NCI-H446 treated with DMSO at 0.1 percent for 48 hours (cell line): Measurements from ENCODE around the gene SPATA16.
A peak's percentile ranks its signal among the peaks of the same experiment; 100 is the strongest.
"Not testable (repeated sequence)": the region's sequence is repeated elsewhere in the genome, so short reads cannot be mapped to it uniquely, and the experiment has no call there.

Experiments
- DNase-seq: peaks from one replicate; lab custom pipeline; 2025; lab: John Stamatoyannopoulos, UW

The SPATA16 gene

DNA sequence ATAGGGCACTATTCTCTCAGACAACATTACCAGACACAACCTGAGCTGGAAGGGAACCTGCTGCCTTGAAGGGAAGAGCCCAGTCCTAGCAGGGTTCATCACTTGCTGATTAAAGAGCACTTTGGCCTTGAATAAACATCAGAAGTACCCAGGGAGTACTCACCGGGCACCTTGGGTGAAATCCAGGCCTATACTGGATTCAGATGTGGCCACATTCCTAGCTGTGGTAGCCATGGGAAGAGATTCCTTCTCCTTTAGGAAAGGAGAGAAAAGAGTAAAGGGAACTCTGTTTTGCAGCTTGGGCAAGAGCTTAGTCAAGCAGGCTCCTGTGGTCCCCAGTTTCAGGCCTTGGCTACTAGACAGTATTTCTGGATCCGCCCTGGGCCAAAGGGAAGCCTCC is 195.0 kb downstream of the SPATA16 start:
- no peak for DNase-seq

DNA sequence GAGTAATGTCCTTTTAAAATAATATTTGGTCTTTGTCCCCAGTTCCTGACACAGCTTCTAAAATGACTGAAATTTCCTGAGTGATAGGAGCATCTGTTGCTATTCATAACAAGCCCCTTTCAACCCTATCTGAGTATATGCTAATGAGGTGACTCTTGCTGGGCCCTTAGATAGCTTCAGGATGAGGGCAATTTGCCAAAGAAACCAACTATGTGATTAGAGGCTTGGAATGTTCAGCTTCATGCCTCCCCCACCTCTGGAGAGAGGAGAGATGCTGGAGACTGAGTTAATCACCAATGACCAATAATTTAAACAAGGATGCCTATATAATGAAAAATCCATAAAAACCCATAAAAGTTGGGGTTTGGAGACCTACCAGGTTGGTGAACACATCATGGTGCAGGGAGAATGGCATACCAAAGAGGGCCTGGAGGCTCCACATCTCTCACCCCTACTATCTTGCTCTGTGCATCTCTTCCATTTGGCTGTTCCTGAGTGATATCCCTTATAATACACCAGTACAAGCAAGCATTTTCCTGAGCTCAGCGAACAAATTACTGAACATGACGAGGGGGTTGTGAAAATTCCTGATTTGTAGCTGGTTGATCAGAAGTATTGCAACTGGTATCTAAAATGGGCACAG is 201.3 kb downstream of the SPATA16 start:
- no peak for DNase-seq

DNA sequence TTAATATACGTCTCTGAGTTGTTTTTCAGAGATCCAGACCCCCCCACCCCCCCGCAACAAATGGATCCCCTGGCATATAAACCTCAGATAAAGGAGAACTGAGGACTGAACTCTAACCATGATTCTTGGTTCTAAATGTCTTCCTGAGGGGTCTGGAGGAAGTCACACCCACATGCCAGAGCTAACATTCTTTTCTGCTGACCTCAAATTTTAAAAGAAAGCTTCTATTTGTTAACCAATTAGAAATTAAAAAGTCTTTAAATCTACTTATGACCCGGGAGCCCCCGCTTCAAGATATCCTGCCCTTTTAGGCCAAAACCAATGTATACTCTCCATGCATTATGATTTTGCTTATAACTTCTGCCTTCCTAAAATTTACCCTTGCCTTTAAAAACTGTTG is 202.2 kb downstream of the SPATA16 start:
- DNase-seq: no peak

DNA sequence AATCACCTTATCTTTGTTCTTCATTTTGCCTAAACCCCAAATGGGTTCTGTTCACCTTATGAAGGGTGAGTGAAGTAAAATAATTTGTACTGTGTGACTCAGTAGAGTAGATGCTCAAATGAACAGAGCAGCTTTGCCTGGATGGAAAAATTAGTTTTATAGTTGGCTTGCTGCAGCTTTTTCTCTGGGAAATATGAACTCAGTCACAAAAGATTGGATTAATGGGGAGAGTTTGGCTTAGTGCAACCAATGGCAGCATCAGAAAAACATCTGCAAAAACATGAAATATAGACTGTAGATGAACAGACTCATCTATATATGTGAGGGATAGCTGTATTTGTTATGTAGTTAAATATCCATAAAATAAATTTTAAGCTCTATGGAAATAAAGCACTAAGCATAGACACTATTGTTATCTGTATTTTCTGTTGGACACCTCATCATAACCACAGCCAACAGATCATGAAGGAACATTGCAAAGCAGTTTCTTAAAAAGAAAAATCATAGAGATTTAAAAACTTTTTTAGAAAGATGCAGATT is 209.2 kb downstream of the SPATA16 start:
- no peak for DNase-seq

DNA sequence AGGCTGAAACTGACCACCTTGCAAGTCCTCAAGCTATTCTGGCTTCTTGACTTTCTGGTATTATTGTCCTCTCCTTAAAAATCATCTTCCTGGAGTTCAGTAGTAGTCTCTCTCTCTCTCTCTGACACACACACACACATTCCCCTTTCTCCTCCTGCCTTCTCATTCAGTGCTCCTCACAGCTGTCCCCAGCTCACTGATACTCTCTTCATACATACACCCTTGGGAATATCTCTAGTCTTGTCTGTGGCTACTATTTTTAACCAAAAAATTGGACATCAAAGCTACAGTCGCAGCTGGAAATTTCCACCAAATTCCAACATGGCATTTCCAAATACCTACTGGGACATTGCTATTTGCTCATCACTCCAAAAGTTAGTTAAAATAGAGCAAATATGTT is 211.6 kb downstream of the SPATA16 start:
- DNase-seq: no peak

DNA sequence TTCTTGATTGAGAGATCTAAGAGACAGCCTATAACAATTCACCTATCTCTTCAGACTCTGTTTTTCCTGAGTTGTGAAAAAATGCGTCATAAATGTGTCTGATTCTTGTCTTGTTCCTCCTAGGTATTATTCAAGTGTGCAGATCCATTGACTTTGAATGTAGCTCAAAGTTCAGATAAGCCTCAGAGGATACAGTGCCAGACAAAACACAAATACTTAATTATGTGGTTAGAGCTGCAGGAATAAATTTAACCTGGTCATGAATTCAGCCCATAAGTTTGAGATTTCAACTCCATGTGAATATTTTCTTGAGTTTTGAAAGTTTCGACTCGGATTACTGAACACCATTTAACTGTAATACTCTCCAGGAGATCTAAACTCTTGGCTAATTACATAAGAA is 216.5 kb downstream of the SPATA16 start:
- DNase-seq: no peak

DNA sequence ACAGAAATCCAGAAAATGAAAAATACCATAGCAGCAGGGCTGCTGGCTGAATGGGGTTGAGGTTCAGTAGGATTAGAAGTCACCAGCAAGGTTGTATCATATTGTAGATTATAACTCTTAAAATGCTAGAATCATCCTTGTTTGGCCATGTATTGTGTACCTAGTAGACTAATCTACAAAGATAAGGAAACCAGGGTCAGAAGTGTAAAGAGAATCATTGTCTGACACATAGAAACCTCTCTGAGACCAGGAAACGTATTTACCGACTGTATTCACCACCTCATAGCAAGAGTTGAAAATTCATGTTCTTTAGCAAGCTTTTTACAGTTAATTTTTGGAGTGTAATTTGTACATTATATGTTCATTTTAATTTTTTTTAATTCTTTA is 221.7 kb downstream of the SPATA16 start:
- DNase-seq: no peak

DNA sequence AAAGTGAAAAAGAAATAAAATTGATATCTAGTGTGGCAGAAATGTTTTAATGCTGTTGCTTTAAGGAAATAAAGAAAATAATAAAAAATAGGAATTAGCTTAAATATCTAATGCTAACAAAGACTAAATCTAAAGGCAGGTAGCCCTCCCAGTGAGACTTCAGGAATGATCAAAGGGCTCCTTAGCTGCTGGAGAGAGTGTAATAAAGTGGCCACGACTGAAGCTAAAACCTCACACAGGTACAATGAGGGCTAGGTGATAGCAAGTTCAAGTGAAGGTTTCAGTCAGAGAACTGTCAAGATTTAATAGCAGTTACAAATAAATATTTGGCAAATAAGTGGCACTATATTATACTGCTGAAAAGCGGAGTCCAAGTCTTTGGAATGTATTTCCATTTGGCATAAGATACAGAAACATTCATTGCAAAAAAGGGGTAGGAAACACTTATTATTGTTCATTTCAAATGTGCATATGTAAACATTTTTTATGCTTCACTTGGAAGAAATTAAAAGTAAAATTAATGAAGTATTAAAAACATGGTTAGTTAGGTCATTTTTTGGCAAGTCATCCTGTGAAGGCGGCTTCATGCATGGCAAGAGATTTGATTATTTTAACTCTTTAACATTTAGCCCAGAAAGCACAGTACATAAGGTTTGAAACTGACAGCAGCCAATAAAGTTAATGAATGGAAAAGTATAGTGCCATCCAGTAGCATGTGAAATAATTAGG is 222.3 kb downstream of the SPATA16 start:
- DNase-seq: peak; percentile 54

DNA sequence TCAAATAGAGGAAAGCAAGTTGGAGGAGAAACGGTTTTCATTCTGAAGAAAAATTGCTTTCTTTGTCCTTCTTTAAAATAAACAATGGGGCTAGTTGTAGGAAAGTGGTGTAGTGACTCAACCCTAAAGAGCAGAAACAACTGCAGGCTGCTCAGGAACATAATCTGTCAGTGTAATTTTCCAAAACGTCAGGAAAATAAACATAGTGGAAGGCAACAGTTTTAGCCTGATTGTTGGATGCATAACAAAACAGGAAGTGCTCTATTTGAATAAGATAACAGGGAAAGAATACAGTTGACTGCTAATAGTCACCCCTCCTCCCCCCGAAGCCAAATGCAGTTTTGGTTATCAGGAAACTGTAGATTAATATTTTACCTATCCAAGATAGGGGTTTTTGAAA is 222.9 kb downstream of the SPATA16 start:
- no peak for DNase-seq

DNA sequence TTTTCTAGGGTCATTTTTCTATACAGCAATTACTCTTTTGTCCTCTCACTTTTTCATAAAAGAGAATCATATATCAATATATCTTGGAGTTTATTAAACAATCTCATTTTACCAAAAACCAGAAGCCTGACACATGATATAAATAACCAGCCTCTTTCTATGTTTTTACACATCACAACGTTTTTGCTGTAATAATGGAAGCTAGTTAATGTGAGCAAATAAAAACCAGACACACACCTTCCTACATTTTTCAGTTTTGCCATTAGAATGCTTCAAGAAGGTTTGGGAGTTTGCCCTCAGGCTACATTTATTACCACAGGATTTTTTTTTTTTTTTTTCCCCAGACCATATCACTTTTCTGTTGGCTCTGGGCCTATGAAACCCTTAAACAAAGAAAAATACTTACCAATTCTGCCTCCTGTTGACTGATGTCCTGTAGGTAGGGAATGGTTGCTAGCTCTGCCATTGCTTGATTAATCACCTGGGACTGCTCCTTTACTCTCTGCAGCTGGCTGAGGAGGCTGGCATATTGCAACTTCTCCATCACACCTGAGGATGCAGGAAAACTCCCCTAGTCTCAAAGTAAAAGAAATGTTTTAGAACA is 225.0 kb downstream of the SPATA16 start:
- DNase-seq: no peak

DNA sequence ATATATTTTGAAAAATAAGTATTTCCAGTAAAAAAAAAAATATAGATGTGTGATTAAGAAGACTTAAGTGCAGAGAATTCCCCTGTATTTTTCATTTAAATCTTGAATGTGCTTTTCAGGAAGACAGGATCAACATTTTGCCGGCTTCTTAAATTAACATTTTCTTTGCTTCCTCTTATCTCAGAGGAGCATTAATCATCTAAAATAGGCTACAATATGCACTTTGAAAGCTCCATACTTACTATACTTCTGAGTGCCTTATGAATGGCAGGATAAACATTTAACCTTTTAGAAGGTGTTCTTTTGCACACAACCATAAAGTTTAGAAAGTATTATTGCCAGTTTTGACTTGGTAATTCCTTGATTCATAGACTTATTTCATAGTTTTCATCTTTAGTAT is 226.2 kb downstream of the SPATA16 start:
- DNase-seq: no peak

DNA sequence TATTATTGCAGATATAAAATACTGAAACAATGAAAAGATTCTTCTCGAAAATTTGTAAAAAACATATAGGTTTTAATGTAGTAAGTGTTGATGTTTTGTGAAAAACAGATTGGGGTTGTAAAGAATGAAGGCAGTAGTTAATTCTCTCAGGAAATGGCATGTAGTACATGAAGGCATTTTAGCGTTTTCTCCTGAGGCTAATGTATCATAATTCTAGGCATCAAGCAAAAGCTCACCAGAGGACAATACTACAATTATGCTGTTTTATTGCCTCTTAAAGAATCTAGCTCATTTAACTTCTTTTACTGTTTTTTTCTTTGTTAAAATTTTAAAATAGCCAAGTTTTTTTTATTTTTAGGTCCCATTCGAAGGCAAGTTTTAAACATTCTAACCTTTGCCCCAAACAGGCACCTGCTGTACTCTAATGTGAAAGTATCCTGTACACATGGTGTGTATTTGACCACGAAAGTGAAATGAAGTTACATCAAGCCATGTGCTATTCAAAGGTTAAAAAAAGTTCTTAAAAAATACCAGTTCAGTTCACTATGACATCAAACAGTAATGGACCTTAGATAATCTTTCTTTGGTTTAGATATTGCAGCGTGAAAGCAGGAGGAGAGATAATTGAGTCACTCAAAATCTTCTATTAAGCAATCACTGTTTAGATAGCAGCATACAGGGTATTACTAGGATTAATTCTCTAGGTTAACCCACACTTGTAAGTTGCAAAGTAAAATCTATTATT is 227.0 kb downstream of the SPATA16 start:
- DNase-seq: no peak

DNA sequence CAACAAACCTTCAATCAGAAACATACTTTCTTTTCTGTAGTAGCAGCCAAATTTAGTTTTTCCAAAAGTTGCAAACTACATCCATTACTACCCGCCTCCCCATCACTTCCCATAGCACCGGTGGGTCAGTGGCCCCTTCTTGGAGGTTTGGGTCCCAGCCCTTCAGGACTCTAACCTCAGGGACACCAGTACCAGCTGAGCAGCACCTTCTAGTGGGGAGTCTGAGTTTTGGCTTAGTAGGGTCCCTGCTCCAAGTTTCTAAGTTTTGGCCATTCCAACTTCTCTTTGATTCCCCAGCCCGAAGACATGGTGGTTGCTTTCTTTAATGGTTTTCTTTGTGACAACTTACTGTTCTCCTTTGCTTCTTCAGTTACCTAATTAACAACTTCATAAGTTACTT is 229.9 kb downstream of the SPATA16 start:
- no peak for DNase-seq

DNA sequence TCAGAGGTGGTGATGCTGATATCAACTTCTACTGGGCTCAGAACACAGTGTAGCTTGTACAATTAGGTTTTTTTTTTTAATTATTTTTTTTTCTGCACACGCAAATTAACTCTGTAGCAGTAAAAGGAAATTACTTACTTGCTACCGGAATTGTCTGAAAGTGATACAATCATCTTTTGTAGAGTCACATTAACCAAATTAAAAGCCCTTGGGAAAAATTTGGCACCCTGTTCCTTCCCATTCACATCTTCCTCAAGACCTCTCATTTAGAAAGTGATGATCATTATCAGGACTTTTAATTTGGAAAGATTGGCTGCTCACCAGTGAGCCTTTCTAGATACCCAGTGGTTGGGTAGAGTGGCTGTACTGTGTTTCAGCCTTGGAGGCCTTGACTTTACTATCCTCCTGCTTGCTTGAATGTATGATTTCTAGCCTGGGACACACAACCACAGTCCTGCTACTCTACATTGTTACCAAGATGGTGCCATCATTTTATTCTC is 232.2 kb downstream of the SPATA16 start:
- DNase-seq: no peak

DNA sequence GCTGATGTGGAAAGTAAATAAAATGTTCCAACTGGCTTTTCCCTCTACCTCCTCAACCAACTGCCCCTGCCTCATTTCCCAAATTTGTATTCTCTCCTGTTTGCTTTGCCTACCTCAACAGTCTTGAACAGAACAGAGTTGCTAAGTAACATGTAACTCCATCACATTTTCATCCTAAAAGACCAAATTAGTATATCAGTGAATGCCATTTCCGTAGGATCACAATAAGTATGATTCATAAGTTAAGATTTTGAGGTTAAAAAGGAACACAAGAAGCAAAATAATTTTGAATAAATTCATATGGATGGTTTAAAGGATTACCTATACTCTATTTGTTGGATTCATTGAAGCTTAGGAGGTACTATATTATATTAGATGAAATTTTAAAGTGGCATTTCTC is 235.6 kb downstream of the SPATA16 start:
- no peak for DNase-seq

DNA sequence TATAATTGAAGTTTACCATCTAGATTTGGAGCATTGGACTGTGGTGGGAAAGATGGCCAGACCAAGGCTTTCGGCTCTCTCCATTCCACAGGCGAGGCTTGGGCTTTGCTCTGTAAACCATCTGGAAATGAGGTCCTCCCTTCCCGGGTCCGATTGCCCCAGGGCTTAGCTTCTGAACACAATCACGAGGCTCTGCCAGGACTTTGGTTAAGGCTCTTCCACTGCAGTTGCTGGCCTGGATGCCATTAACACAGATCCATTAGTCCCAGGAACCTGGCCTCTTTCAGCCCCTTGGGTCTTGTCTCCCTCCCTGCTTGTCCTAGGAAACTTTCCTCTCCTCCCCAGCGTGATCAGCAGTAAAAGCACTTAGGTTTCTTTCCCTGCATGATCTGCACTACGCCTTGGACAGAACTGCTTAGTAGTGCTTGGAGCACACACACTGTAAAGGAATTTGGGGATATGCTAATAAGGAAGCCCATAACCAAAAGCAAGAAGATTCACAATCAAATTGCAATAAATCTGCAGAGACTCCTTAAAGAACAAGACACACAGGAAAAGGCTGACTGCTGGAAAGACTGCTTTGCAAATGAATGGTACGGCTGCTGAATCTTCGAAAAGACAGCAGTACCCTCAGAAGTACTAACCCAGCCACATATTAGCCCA is 236.2 kb downstream of the SPATA16 start:
- no peak for DNase-seq

DNA sequence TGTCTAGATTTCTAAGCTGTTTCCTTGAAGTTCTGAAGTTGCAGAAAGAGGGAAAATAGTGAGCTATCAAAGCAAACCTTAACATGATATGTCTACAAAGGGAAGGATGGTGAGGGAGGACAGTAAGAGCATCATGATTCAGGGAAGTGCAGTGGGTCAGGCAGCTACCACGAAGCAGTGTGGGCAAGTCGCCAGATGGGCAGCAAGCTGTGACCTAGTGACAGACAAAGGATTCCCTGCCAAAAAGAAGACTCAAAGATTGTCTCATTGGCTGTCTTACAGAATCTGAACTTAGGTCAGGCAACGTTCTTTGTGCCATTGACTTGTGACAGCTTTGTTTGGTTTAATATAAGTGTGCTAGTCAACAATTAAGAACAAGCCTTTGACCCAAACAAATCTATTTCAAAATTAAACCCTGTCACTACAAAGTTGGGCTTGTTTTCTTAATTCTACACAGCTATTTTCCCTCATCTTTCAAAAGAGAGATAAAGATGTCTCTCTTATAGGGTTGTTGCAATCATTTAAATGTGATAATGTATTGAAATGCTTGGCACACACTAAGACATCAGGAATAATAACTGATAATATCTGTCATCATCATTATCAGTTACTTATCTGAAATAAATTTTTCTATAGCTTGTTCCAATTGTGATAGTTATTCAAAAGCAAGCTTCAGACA is 237.3 kb downstream of the SPATA16 start:
- DNase-seq: peak; percentile 38

DNA sequence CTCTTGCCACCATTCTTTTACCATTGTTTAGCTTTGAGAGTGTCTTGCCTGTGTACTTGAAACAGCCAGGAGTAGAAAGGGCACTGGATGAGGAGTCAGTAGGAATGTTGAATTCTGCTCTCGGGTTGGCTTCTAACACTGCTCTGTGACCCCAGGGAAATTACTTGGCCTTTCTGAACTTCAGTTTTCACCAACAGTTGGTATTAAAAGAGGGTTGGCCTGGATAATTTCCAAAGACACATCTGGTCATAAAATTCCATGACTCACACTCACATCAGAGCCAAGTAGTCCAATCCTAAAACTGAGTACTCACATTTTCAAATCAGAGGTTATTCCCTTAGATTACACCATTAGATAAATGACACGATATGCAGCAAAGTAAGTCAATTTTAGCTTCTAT is 248.9 kb downstream of the SPATA16 start:
- DNase-seq: no peak

DNA sequence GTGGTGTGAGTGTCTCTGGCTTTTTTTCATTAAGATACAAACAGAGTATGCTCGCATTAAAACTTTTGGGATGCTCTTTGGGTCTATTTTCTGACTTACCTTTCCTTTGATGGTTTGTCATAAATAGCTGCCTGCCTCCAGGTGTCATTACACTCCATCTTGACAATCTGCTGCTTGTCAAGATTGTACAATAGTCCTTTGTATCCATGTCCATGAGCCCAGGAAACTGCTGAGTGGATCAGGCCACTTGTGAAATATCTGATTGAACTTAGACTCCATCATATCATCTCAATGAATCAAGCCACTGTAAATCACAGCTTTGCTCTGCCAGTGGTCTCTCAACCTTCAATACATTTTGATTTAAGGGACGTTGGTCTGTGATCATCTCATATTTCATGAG is 255.3 kb downstream of the SPATA16 start:
- DNase-seq: no peak

DNA sequence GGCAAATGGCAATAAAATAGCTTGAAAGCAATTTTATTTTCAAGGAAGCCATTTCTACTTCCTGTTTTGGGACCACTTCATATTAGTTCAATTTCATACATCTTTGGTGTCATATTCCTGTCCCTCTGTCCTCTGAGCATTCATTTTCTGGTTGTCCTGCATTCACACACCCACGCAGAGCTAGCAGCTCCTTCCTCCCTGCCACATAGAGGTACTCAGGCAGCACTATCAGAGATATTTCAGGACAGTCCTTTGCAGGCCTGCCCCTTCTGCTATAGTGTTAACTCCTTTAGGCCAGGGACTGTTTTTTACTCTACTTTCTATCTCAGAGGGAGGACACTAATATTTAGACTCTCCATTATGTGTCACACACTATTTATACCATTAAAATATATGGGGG is 258.5 kb downstream of the SPATA16 start:
- DNase-seq: no peak

DNA sequence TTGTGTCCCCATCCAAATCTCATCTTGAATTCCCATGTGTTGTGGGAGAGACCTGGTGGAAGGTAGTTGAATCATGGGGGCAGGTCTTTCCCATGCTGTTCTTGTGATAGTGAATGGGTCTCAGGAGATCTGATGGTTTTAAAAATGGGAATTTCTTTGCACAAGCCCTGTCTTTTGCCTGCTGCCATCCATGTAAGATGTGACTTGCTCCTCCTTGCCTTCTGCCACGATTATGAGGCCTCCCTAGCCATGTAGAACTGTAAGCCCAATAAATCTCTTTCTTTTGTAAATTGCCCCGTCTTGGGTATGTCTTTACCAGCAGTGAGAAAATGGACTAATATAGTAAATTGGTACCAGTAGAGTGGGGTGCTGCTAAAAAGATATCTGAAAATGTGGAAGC is 261.7 kb downstream of the SPATA16 start:
- not testable (repeated sequence) for DNase-seq
